ENCODE data around the gene CDS1. TPM values are rescaled to one million over a fixed set of nuclear protein-coding genes. Genes with fewer than 3 reads are reported as not detected.
"Not testable (repeated sequence)": the region's sequence is repeated elsewhere in the genome, so short reads cannot be mapped to it uniquely, and the experiment has no call there.

Gene CDS1
- polyA plus RNA-seq, 12 donors, result 0.21 to 25.2 (median 0.45) TPM; not detected in 1

GRCh38 chr4:84672177-84672576 lies 89.2 kb downstream of the CDS1 start:
- no peak for DNase-seq

GRCh38 chr4:84673475-84674240 lies 90.7 kb downstream of the CDS1 start:
- DNase-seq, result no peak

DNA sequence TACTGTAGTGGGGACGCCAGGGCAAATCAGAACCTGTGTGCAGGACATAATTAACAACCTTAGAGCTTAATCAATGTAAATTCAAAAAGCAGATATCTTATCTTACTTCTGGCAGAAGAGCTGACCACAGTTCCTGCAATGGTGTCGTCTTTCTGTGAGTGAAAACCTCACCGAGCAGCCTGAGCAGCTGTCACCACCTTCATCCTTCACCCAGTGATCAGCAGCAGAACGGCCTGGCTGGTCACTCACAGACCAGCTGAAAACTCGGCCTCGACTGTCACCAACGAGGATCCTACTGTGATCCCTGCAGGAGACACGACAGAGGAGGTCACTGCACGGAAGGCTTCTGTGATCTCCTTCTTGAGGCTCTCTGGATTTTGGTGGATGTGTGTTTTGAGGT lies 94.2 kb downstream of the CDS1 start:
- no peak for DNase-seq

- DNase-seq, result no peak
Measured at GRCh38 chr4:84677995-84678394, 95.1 kb downstream of the CDS1 start.

GRCh38 chr4:84678976-84679744 lies 96.2 kb downstream of the CDS1 start:
- no peak for DNase-seq

GRCh38 chr4:84680956-84681355 lies 98.0 kb downstream of the CDS1 start:
- DNase-seq, result no peak

DNA sequence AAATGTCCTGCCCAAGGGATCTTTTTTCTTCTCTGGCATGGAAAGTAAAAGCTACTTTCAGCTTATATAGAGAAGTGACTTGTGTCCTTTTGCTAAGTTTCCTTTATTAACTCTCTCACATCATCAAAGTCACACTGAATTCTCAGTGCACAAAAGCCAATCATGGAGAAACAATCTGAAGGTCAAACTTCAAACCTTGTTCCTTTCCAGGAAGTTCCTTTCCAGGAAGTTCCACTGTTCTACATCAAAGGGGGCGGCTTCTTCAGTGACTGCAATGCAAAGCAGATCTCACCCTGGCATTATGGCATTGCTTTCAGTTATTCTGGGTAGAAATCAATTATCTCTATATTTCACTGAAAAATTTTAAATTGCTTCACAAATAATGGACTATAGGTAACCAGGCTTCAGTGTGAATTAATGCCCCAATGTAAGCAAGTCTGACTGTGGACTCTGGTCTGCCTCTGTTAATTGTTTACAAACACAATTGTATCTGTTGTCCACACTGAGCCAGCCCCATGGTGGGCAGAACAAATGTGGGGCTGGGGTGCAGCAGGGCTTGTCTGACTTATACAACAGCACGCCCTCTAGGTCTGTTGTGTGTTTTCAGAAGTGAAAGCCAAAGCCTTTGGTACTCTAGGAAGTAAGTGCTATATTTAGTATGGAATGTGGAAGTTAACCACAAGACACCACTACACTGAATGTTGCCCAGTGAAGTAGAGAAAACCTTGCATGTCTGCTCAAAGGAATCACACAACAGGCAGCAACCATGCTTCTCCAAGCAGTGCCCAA lies 98.8 kb downstream of the CDS1 start:
- peak; percentile 19 for DNase-seq

GRCh38 chr4:84682661-84683060 lies 99.7 kb downstream of the CDS1 start:
- DNase-seq, result not testable (repeated sequence)

- DNase-seq, result no peak
Measured at GRCh38 chr4:84683064-84683850, 100.3 kb downstream of the CDS1 start.

DNA sequence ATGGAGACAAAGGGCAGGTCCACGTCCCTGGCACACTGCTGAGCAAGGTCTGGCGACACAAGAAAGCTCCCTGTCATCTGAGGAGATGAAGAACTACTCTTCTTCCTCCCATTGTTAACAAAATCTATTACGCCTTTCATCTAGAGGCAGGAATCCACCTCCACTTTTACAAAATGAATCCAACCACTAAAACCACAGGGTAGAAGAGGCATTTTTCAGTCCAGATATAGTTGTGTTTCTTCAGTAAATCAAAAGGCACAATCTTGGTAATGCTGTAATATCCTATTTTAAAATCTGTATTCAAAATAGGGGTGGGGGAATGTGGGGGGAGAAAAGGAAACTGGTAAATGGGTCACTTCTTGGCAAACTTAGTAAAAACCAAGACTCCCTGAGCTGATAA lies 101.4 kb downstream of the CDS1 start:
- no peak for DNase-seq

DNA sequence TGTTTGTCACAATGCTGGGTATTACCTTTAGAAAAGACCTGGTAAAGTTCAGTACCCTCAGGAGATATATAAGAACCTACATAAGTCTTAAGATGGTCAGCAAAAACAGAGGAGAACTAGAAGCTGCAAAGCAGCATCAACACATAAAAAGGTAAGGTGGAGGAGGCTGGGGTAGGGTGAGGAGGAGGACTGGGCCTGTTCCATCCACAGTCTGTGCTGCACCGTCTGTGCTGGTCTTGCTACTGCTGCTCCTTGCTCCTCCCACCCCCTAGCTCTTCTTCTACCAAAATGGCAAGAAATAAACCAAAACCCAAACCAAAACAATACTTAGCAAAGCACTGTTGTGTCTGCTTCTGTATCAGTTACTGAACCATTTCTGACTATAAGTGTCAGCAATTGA lies 102.2 kb downstream of the CDS1 start:
- DNase-seq, result no peak

DNA sequence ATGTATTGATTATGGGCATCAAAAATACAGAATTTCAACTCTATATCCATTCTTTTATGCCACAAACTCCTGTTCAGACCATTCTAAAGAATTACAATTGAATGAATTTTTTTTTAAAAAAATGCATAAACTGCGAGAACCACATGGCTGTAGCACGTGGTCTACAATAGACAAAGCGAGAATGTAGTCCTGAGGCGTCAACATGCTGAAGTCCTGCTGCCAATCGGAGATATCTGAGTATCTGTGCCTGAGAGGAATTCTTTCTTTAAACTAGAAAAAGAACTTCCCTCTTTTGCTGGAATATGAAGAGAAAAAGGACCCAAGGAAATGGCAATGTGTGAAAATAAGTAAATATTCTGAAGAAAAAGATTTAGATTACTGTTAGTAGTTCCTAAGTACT lies 105.7 kb downstream of the CDS1 start:
- no peak for DNase-seq

GRCh38 chr4:84689197-84689596 lies 106.3 kb downstream of the CDS1 start:
- DNase-seq, result no peak

DNA sequence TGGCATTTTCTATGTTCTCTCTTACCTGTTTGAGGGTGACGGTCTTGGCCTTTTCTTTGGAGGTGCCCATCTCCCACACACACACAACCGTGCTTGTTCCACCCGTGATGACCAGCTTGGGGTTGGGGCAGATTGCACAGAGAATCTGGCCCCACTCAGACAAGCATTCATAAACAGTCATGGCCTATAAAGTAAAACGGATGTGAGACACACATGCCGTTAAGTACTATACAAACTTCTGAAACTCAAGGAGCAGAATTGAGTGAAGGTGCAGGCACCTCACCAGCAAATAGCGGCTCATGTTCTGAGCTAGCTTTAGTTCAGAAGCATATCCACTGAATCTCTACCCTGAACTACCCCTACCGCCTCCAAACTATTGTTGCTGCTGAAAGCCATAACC lies 107.6 kb downstream of the CDS1 start:
- no peak for DNase-seq

- DNase-seq, result no peak
Measured at GRCh38 chr4:84691170-84691691, 108.3 kb downstream of the CDS1 start.

DNA sequence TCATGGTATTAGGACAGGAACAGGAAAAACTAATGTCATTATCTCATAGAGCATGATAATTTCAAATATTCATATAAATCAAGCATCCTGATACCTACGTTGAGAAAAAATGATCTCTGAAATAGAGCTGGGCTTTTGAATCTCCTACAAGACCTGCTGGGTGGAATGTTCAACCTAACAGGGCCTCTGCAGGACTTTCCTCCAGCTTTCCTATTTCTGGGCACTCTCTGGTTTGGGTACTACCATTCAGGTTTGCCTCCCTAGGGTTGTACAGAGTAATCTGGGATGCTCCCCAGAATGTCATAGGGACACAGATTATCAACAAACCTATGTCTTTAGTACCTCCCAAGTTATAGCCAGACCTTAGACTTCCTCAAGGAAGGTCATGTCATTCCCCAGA lies 108.9 kb downstream of the CDS1 start:
- DNase-seq, result no peak

DNA sequence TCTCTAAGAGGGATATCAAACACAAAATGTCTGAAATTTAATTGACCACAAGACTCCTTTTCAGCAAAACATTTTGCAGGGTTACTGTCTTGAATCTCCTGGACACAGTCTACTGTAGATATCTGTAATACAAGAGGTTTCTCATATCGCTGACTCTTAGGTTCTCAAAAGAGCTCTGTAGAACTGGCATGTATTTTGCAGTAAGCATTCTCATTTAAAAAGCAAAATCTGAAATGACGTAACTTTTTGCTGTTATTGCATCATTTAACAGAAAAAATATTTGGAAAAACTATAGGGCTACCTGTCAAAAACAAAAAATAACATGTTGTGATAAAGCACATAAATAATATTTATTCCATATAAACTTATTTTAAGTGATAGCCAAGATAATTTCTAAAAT lies 114.2 kb downstream of the CDS1 start:
- no peak for DNase-seq

DNA sequence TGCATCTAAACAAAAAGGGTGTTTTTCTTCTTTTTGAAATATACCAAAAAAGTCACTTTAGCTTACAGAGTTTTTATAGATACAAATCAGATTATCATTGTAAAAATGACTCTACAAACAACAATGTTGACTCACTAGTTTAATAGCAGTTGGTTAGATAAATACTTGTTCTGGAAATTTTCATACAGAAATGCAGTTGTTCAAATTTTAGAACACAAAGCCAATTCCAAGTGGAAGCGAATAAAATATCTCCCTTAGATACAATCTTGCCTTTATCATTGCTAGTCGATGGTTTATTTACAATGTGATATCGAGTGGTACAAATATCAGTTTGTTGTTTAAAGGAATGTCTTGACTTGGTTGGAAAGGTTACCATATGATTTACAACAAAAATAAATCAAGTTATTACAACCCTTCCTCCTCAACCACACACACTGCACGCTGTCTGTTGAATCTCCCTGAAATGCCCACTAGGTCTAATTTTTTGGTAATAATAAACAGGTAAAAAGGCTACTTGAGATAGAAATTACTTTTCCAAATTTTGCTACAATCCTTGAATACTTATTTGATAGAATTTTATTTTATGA lies 114.8 kb downstream of the CDS1 start:
- DNase-seq, result no peak

DNA sequence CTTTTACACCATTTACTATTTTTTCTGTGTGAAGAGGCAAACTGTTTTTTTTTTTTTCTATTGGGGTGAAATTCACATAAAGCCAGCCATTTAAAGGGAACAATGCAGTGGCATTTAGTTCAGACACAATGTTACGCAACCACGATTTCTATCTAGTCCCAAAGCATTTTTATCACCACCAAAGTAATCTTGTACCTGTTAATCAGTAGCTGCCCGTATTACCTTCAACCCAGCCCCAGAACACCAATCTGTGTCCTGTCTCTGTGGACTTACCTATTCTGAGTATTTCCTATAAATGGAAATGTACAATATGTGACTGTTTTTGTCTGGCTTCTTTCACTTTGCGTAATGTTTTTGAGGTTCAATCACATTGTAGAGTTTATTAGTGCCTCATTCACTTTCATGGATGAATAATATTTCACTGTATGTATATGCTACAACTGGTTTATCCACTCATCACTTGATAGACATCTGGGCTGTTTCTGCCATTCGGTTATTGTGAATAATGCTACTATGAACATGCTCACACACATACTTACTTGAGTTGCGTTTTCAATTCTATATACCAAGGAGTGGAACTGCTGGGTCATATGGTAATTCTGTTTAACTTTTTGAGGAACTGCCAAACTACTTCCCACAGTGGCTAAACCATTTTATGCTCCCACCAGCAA lies 116.2 kb downstream of the CDS1 start:
- no peak for DNase-seq

Measured in muscle of arm (tissue), 12 donors.